GM12878 (cell line): ENCODE measurements around the gene MYO18B. TPM values are rescaled to one million over a fixed set of nuclear protein-coding genes. Genes with fewer than 3 reads are reported as not detected.

Experiments used
- ATAC-seq: fragments of 200-7000 bp; cut with Tn5 transposase; 3 replicates; pipeline ENCODE4 v1.9.1; 2020; ENCODE audit warnings: mild to moderate bottlenecking, moderate library complexity
- BruUV-seq: library from RNA; stranded (reverse); fragments of 400-500 nt; replicated peaks from 2 replicates; lab custom pipeline; 2021; lab: Mats Ljungman, UMichigan
- CTCF ChIA-PET: fragments of 300-600 bp; sonication (Branson Sonifier 250); formaldehyde crosslinking; extraction: SDS; loops from one replicate; lab custom pipeline; 2021; ENCODE audit warnings: inconsistent platforms; lab: Yijun Ruan, JAX
- POLR2A ChIA-PET: fragments of 350-600 bp; formaldehyde crosslinking; extraction: SDS; loops from one replicate; lab custom pipeline; 2021; ENCODE audit warnings: inconsistent platforms; lab: Charles Lee
- RAD21 ChIA-PET: fragments of 300-600 bp; sonication (Branson Sonifier 250); formaldehyde crosslinking; loops from one replicate; lab custom pipeline; 2023; ENCODE audit warnings: antibody characterized with exemption; ENCODE audit not compliant: unreplicated experiment; lab: Charles Lee
- SMC1A ChIA-PET: fragments of 300-600 bp; sonication (Branson Sonifier 250); formaldehyde crosslinking; loops from one replicate; lab custom pipeline; 2023; ENCODE audit not compliant: unreplicated experiment, uncharacterized antibody; lab: Charles Lee
- DNase-seq: peaks from one replicate; pipeline ENCODE4 v3.0.0-alpha.2; 2011; ENCODE audit warnings: low read depth, low spot score
- FAIRE-seq: peaks from 3 replicates; lab custom pipeline; 2011; peaks lifted over from hg19 to GRCh38; lab: Jason Lieb, UNC
- H2AFZ ChIP-seq: 2 replicates; pipeline ENCODE4 v1.6.0; 2011; ENCODE audit warnings: low read depth, low read length, control low read depth; ENCODE audit not compliant: control insufficient read depth
- H3K27ac ChIP-seq: 2 replicates; pipeline ENCODE4 v1.5.1; 2011; ENCODE audit warnings: control low read depth; ENCODE audit not compliant: control insufficient read depth, insufficient read depth
- H3K27me3 ChIP-seq, 2 experiments: replicated peaks in 1 of 2; 2 replicates each; pipeline versions ENCODE4 v1.6.0 to v1.6.1; 2011; ENCODE audit warnings: low read length in 1 of 2; ENCODE audit not compliant: control insufficient read depth in 2 of 2, insufficient read depth in 2 of 2
- H3K36me3 ChIP-seq, 2 experiments: 2 replicates each; pipeline ENCODE4 v1.5.1; 2011; ENCODE audit warnings: low read length in 1 of 2; ENCODE audit not compliant: control insufficient read depth in 2 of 2, insufficient read depth in 2 of 2
- H3K4me1 ChIP-seq: 2 replicates; pipeline ENCODE4 v1.6.1; 2011; ENCODE audit warnings: mild to moderate bottlenecking, low read length, moderate library complexity, mixed read lengths; ENCODE audit not compliant: control insufficient read depth, insufficient read depth
- H3K4me2 ChIP-seq: 2 replicates; pipeline ENCODE4 v1.6.0; 2011; ENCODE audit warnings: control low read depth; ENCODE audit not compliant: control insufficient read depth, insufficient read depth
- H3K4me3 ChIP-seq: fragments of 200-600 bp; sonication (generic); 2 replicates; pipeline ENCODE4 v1.5.1; 2016
- H3K79me2 ChIP-seq: 2 replicates; pipeline ENCODE4 v1.6.0; 2011; ENCODE audit warnings: low read length; ENCODE audit not compliant: control insufficient read depth, insufficient read depth
- H3K9ac ChIP-seq: 2 replicates; pipeline ENCODE4 v1.8.0; 2011; ENCODE audit warnings: low read length, control low read depth, mixed read lengths; ENCODE audit not compliant: control insufficient read depth, insufficient read depth
- H3K9me3 ChIP-seq: replicated peaks from 3 replicates; pipeline ENCODE4 v1.5.1; 2011; ENCODE audit warnings: mild to moderate bottlenecking, low read length; ENCODE audit not compliant: control insufficient read depth, insufficient read depth
- H4K20me1 ChIP-seq: 2 replicates; pipeline ENCODE4 v1.6.0; 2011; ENCODE audit not compliant: control insufficient read depth, insufficient read depth
- CHD2 ChIP-seq: IDR thresholded peaks from 2 replicates; pipeline ENCODE4 v1.6.1; 2011; ENCODE audit warnings: low read depth, low read length, improper control_type of control experiment, borderline replicate concordance
- CREB1 ChIP-seq: IDR thresholded peaks from 2 replicates; pipeline ENCODE4 v1.6.1; 2012; ENCODE audit warnings: low read depth, mild to moderate bottlenecking, inconsistent platforms
- DPF2 ChIP-seq: fragments of 450-650 bp; IDR thresholded peaks from 2 replicates; pipeline ENCODE4 v1.6.1; 2017; ENCODE audit warnings: mild to moderate bottlenecking
- FOXK2 ChIP-seq: fragments of 450-650 bp; IDR thresholded peaks from 2 replicates; pipeline ENCODE4 v1.6.1; 2017; ENCODE audit warnings: mild to moderate bottlenecking, moderate library complexity
- FOXM1 ChIP-seq: IDR thresholded peaks from 2 replicates; pipeline ENCODE4 v1.6.1; 2012; ENCODE audit warnings: low read depth, mild to moderate bottlenecking, inconsistent platforms, low read length, moderate library complexity
- IRF4 ChIP-seq: IDR thresholded peaks from 2 replicates; pipeline ENCODE4 v1.6.1; 2011; ENCODE audit warnings: low read depth, low read length
- NFYB ChIP-seq: IDR thresholded peaks from 2 replicates; pipeline ENCODE4 v1.6.1; 2011; ENCODE audit warnings: low read depth, mild to moderate bottlenecking, low read length, improper control_type of control experiment, moderate library complexity; ENCODE audit not compliant: insufficient read depth
- POU2F2 ChIP-seq: IDR thresholded peaks from 3 replicates; pipeline ENCODE4 v1.6.1; 2011; ENCODE audit warnings: low read depth, mild to moderate bottlenecking, low read length, borderline replicate concordance
- RAD51 ChIP-seq: fragments of 450-650 bp; IDR thresholded peaks from 2 replicates; pipeline ENCODE4 v1.6.1; 2016; ENCODE audit warnings: moderate library complexity, mild to moderate bottlenecking, inconsistent platforms
- SREBF1 ChIP-seq: IDR thresholded peaks from 2 replicates; pipeline ENCODE4 v1.6.1; 2012; ENCODE audit warnings: mild to moderate bottlenecking, low read length
- SRF ChIP-seq, 2 experiments: IDR thresholded peaks; 2 replicates each; pipeline ENCODE4 v1.6.1; 2011; ENCODE audit warnings: low read depth in 2 of 2, low read length in 2 of 2, mild to moderate bottlenecking in 1 of 2, moderate library complexity in 1 of 2
- SUZ12 ChIP-seq: fragments of 200-600 bp; sonication (generic); IDR thresholded peaks from one replicate; pipeline ENCODE4 v1.6.1; 2018; ENCODE audit warnings: antibody characterized with exemption, mild to moderate bottlenecking; ENCODE audit not compliant: unreplicated experiment
- TBL1XR1 ChIP-seq: IDR thresholded peaks from 2 replicates; pipeline ENCODE4 v1.6.1; 2012; ENCODE audit warnings: low read depth, low read length, improper control_type of control experiment
- TCF3 ChIP-seq: IDR thresholded peaks from 2 replicates; pipeline ENCODE4 v1.6.1; 2012; ENCODE audit warnings: low read depth, mild to moderate bottlenecking, low read length, borderline replicate concordance; ENCODE audit not compliant: insufficient read depth
- ZNF207 ChIP-seq: fragments of 450-650 bp; IDR thresholded peaks from 2 replicates; pipeline ENCODE4 v1.6.1; 2014; ENCODE audit warnings: antibody characterized with exemption, mild to moderate bottlenecking, borderline replicate concordance
- WGBS: methylation state at CpG from one replicate; pipeline ENCODE4 v1.1.6; 2016; ENCODE audit warnings: low lambda C conversion rate; ENCODE audit not compliant: insufficient replicate concordance, insufficient coverage; ENCODE audit errors: missing lambda C conversion rate; 5-methylcytosine and 5-hydroxymethylcytosine counted together
- in situ Hi-C: fragments of 300-500 bp; cut with MboI; formaldehyde crosslinking; loops from 9 replicates; pipeline ENCODE4 v1.14.3; 2018; ENCODE audit warnings: mixed read lengths
- intact Hi-C: fragments of 100-400 bp; cut with micrococcal nuclease; formaldehyde crosslinking; loops from one replicate; pipeline ENCODE4 v1.14.2; 2022; ENCODE audit not compliant: unreplicated experiment
- polyA plus RNA-seq, 11 experiments: library from polyadenylated mRNA; depleted of rRNA in 4 of 11; unstranded in 6 of 11; stranded (reverse) in 5 of 11; fragments of >200 nt; fragmentation: Nextera tagmentation in 4 of 11; fragmentation: Illumina TruSeq in 1 of 11; extraction: Ambion mirVana in 4 of 11; extraction: Trizol in 1 of 11; gene quantifications; 1 replicate in 1 of 11; 2 replicates in 10 of 11; pipeline versions ENCODE4 v1.2.1 to v1.2.3, GENCODE V29; 2011 to 2016; ENCODE audit warnings: inconsistent platforms in 2 of 11, missing spikeins in 2 of 11, low read depth in 1 of 11
- total RNA-seq, 4 experiments: library from RNA; depleted of rRNA in 3 of 4; stranded (reverse); fragments of >200 nt in 3 of 4; fragmentation: Illumina TruSeq in 1 of 4; extraction: Trizol in 1 of 4; gene quantifications; 2 replicates each; pipeline versions ENCODE4 v1.2.1 to v1.2.3, GENCODE V29; 2013 to 2021
- TF ChIP-seq, protein P1 (sequence below): fragments of 450-650 bp; IDR thresholded peaks from 2 replicates; pipeline ENCODE4 v1.6.1; 2018; ENCODE audit warnings: borderline replicate concordance, mild to moderate bottlenecking; ENCODE audit not compliant: partially characterized antibody
- TF ChIP-seq, protein P2 (sequence below): fragments of 450-650 bp; formaldehyde crosslinking; IDR thresholded peaks from 2 replicates; pipeline ENCODE4 v1.4.0; 2022; ENCODE audit warnings: mild to moderate bottlenecking, moderate library complexity
- TF ChIP-seq, protein P3 (sequence below): fragments of 450-650 bp; IDR thresholded peaks from 2 replicates; pipeline ENCODE4 v1.6.1; 2017; ENCODE audit warnings: borderline replicate concordance

The MYO18B gene
- total and polyA plus RNA-seq, 10 of the 15 experiments (the other 5 are each of a cell fraction or from before 2014, with no cell fraction given) = 0.05 to 2.1 (median 0.51) TPM; not detected in 1

DNA sequence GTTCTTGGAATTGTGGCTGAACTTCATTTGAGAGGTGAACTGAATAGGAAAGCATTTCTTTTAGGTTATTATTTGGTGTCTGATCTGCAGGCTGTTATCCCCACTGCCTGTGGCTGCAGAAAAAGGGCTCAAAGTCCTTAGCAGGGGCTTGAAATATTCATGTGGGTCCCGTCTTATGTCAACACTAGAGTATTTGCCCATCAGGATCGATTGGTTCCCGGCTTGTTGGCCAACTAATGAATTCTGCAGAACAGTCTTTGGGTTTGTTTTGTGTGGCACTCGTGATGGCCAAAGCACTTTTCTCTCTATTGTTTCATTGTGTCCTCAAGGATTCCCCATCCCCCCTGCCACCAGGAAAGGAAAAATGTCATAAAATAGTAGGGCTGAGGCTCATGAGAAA, 211.9 kb downstream of the MYO18B start (continued):
- TF ChIP-seq, protein P1, sequence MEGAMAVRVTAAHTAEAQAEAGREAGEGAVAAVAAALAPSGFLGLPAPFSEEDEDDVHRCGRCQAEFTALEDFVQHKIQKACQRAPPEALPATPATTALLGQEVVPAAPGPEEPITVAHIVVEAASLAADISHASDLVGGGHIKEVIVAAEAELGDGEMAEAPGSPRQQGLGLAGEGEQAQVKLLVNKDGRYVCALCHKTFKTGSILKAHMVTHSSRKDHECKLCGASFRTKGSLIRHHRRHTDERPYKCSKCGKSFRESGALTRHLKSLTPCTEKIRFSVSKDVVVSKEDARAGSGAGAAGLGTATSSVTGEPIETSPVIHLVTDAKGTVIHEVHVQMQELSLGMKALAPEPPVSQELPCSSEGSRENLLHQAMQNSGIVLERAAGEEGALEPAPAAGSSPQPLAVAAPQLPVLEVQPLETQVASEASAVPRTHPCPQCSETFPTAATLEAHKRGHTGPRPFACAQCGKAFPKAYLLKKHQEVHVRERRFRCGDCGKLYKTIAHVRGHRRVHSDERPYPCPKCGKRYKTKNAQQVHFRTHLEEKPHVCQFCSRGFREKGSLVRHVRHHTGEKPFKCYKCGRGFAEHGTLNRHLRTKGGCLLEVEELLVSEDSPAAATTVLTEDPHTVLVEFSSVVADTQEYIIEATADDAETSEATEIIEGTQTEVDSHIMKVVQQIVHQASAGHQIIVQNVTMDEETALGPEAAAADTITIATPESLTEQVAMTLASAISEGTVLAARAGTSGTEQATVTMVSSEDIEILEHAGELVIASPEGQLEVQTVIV = no peak
- TF ChIP-seq TCF3 (no peak), ZNF207 (no peak), SUZ12 (no peak), FOXM1 (no peak), IRF4 (no peak)

DNA sequence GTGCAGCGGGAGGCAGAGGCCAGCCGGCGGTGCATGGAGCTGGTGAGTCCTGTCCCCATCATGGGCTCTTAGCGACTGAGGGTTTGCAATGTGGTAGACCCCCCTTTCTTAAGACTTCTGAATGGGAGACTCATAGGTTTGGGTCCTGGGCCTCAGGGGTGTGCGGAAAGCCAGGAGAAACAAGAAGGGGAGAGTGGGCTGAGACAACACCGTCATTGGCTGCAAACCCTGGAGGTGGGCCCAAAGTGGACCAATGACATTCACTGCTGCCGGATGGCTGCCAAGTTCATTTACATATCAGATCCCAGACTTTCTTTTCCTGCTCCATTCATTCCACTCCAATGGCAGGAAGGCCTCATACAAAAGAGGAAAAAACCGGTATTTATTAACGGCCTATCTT, 213.3 kb downstream of the MYO18B start:
- no peak overlapping the region for H3K9ac ChIP-seq
- in situ Hi-C loops = no loop called here
- no peaks in the 10 kb centered on the region for H3K9me3 ChIP-seq
- no peaks in the 10 kb centered on the region for H3K36me3 ChIP-seq
- ATAC-seq (no peak), DNase-seq (no peak), FAIRE-seq (no peak)
- ChIA-PET CTCF (interaction anchor here (0.7 kb wide), 1 partner anchor 12 kb away, joined by 3 read pairs; no protein-coding TSS in a partner anchor), SMC1A (no interaction called here), POLR2A (no interaction called here), RAD21 (no interaction called here)
- H2AFZ ChIP-seq = no peak overlapping the region
- H3K27me3 ChIP-seq = no peaks in the 10 kb centered on the region
- H3K4me3 ChIP-seq = no peak overlapping the region
- H3K4me1 ChIP-seq = no peaks in the 10 kb centered on the region
- BruUV-seq = no TSS peak
- H3K79me2 ChIP-seq = no peaks in the 10 kb centered on the region
- no peak overlapping the region for H3K27ac ChIP-seq
- 74% methylated on average over 9 of the region's 9 CpGs for WGBS
- no peak overlapping the region for H3K4me2 ChIP-seq
- no peaks in the 10 kb centered on the region for H4K20me1 ChIP-seq
- intact Hi-C loops = no loop called here
- TF ChIP-seq SREBF1 (no peak), CHD2 (no peak), FOXM1 (no peak), NFYB (no peak), FOXK2 (no peak), TBL1XR1 (no peak), POU2F2 (no peak), SRF (IDR thresholded peaks at IDR 0.05; ENCODE audit: low read depth in 2 of 2, low read length in 2 of 2) (no peak), CREB1 (no peak), DPF2 (no peak), RAD51 (no peak)
- TF ChIP-seq, protein P2, sequence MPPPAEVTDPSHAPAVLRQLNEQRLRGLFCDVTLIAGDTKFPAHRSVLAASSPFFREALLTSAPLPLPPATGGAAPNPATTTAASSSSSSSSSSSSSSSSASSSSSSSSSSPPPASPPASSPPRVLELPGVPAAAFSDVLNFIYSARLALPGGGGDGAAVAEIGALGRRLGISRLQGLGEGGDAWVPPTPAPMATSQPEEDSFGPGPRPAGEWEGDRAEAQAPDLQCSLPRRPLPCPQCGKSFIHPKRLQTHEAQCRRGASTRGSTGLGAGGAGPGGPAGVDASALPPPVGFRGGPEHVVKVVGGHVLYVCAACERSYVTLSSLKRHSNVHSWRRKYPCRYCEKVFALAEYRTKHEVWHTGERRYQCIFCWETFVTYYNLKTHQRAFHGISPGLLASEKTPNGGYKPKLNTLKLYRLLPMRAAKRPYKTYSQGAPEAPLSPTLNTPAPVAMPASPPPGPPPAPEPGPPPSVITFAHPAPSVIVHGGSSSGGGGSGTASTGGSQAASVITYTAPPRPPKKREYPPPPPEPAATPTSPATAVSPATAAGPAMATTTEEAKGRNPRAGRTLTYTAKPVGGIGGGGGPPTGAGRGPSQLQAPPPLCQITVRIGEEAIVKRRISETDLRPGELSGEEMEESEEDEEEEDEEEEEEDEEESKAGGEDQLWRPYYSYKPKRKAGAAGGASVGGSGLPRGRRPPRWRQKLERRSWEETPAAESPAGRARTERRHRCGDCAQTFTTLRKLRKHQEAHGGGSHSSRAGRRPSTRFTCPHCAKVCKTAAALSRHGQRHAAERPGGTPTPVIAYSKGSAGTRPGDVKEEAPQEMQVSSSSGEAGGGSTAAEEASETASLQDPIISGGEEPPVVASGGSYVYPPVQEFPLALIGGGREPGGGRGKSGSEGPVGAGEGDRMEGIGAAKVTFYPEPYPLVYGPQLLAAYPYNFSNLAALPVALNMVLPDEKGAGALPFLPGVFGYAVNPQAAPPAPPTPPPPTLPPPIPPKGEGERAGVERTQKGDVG (CRISPR knock-in tag) = no peak
- TF ChIP-seq, protein P3, sequence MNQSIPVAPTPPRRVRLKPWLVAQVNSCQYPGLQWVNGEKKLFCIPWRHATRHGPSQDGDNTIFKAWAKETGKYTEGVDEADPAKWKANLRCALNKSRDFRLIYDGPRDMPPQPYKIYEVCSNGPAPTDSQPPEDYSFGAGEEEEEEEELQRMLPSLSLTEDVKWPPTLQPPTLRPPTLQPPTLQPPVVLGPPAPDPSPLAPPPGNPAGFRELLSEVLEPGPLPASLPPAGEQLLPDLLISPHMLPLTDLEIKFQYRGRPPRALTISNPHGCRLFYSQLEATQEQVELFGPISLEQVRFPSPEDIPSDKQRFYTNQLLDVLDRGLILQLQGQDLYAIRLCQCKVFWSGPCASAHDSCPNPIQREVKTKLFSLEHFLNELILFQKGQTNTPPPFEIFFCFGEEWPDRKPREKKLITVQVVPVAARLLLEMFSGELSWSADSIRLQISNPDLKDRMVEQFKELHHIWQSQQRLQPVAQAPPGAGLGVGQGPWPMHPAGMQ = no peak
